Astrocyte of the cerebellum (primary cell): ENCODE data around the gene ACVR2B.
"Not testable (repeated sequence)": the region's sequence is repeated elsewhere in the genome, so short reads cannot be mapped to it uniquely, and the experiment has no call there.

Experiments
- DNase-seq: peaks from one replicate; pipeline ENCODE4 v3.0.0-alpha.2; 2011; ENCODE audit warnings: low read depth
- H3K4me3 ChIP-seq: 2 replicates; pipeline ENCODE4 v1.5.1; 2011; ENCODE audit warnings: mild to moderate bottlenecking, low read depth, low read length, moderate library complexity
- CTCF ChIP-seq: IDR thresholded peaks from 2 replicates; pipeline ENCODE4 v1.5.1; 2012; ENCODE audit warnings: low read length, low read depth, moderate library complexity, mild to moderate bottlenecking; ENCODE audit errors: missing control alignments
- in situ Hi-C: cut with HindIII; loops from 2 replicates; pipeline ENCODE4 v1.10.0; 2017; ENCODE audit warnings: low sequenced_read_pairs

ACVR2B gene

DNA sequence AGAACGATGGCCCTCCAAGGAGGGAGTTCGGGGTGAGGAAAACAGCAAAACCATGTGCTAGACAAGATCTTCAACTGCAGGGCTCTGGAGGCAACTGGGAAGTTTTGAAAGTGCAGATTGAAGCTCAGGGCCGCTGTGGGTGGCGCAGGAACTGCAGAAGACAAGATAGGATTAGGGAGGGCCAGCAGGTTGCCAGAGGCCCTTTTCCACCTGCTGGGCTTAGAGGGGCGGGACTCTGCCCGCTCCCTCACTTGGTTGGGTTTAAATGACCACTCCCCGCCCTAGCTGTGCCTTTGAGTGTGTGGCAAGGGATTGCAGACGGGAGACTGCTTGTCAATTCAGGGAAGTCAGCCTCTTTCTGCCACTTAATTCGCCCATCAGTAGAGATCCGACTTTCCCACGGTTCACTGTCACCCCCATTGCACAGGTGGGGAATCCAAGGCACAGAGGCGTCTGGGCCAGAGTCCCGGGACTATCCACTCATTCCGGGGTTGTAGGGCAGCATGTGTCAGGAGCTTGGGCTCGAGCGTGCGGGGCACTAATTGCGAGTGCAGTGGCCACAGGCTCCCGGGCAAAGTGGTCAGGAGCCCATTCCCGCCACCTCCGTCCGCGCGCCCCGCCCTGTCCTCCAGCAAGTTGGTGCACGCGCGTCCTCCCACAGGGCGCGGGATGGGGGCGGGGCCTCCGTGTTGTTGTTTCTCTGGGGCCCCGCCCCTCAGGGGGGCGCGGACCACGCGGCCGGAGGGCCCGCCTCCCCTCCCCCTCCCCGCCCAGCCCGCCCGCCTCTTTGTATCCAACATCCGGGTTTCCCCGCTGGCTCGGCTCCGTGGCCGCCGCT is at the start of gene ACVR2B:
Gene ACVR2B, plus strand, starts transcription at position 816 of the 838 bp plus-strand sequence. CDS start 433 bp downstream, outside the sequence.
- TF ChIP-seq CTCF = no peak
- in situ Hi-C loops = no loop called here
- peak within 1 kb of the TSS; percentile 55 for H3K4me3 ChIP-seq
- DNase-seq = peak; percentile 24

- peak; percentile 31 for DNase-seq
- TF ChIP-seq CTCF = no peak
- in situ Hi-C loops = no loop called here
- no peak overlapping the region for H3K4me3 ChIP-seq
Observed at GRCh38 chr3:38404286-38404685, 49.4 kb upstream of the ACVR2B start.

DNA sequence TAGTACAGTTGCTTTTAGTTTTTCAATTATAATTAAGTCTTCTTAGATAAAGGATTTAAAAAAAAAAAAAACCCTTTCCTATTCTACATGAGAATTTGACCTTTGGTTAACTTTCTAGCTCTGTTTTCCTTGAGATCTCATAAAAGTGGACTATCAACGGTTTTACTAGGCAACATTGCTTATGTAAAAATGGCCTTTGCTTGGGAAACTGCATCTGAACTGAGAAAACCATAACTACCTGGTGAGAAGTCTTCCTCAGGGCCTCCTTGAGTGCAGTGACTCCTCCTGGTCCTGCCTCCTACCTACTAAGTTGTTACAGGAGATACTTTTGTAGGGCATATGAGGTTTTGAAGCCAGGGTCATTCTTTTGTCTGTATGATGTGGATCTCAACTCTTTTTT is 42.1 kb upstream of the ACVR2B start:
- in situ Hi-C loops = no loop called here

GRCh38 chr3:38420758-38421157 is 32.9 kb upstream of the ACVR2B start:
- in situ Hi-C loops, DNase-seq: not testable (repeated sequence)

More for the DNA sequence above, 42.1 kb upstream of the ACVR2B start:
- TF ChIP-seq CTCF = no peak
- no peak for DNase-seq
- no peak overlapping the region for H3K4me3 ChIP-seq

DNA sequence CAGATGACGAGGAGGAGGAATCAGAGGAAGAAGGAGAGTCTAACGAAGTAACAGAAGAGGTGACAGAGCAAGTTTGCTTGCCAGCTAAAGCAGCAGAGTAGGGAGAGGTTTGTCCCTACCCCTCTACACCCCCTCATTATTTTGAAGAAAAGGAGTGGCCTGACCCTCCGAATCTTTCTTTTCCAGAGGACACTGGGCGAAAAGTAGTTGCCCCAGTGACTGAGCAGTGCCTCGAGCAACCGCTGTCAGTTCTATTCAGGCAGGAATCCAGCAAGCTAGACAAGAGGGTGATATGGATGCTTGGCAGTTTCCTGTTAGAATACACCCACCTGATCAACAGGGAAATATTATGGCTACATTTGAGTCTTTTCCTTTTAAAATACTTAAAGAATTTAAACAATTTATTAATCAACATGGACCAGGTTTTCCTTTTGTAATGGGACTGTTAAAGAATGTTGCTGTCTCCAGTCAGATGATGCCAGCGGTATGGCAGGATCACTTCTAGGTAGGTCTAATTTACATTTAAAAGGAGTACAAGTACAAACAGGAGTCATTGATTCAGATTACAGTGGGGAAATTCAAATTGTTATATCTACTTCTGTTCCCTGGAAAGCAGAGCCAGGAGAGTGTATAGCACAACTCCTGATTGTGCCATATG is 31.9 kb upstream of the ACVR2B start:
- in situ Hi-C loops = no loop called here
- TF ChIP-seq CTCF = no peak
- H3K4me3 ChIP-seq = no peak overlapping the region
- no peak for DNase-seq

More at GRCh38 chr3:38420758-38421157, 32.9 kb upstream of the ACVR2B start:
- not testable (repeated sequence) for H3K4me3 ChIP-seq

GRCh38 chr3:38426798-38427426 is 26.8 kb upstream of the ACVR2B start:
- DNase-seq, H3K4me3 ChIP-seq, in situ Hi-C loops: not testable (repeated sequence)

DNA sequence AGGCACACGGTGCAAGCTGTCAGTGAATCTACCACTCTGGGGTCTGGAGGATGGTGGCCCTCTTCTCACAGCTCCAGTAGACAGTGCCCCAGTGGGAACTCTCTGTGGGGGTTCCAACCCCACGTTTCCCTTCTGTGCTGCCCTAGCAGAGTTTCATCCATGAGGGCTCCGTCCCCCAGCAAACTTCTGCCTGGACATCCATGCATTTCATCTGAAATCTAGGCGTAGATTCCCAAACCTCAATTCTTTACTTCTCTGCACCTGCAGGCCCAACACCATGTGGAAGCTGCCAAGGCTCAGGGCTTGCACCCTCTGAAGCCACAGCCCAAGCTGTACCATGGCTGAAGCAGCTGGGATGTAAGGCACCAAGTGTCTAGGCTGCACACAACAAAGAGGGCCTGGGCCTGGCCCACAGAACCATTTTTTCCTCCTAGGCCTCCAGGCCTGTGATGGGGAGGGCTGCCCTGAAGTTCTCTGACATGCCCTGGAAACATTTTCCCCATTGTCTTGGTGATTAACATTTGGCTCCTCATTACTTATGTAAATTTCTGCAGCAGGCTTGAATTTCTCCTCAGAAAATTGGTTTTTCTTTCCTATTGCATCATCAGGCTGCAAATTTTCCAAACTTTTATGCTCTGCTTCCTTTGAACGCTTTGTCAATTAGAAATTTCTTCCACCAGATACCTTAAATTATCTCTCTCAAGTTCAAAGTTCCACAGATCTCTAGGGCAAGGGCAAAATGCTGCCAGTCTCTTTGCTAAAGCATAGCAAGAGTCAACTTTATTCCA is 20.6 kb upstream of the ACVR2B start:
- DNase-seq, in situ Hi-C loops, H3K4me3 ChIP-seq: not testable (repeated sequence)

DNA sequence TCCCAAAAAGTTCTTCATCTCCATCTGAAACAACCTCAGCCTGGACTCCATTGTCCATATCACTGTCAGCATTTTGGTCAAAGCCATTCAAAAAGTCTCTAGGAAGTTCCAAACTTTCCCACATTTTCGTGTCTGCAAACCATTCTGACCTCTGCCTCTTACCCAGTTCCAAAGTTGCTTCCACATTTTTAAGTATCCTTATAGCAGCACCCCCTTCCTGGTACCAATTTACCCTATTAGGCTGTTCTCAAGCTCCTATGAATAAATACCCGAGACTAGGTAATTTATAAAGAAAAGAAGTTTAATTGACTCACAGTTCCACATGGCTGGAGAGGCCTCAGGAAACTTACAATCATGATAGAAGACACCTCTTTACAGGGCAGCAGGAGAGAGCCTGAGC is 20.0 kb upstream of the ACVR2B start:
- in situ Hi-C loops, DNase-seq, H3K4me3 ChIP-seq: not testable (repeated sequence)

GRCh38 chr3:38438436-38439069 is 15.1 kb upstream of the ACVR2B start:
- H3K4me3 ChIP-seq, DNase-seq, in situ Hi-C loops: not testable (repeated sequence)

GRCh38 chr3:38443205-38443604 is 10.5 kb upstream of the ACVR2B start:
- in situ Hi-C loops, DNase-seq, H3K4me3 ChIP-seq: not testable (repeated sequence)
